HG03460 (cell line): ENCODE results near the gene TBC1D1.

Experiments used
- ATAC-seq: cut with Tn5 transposase; IDR thresholded peaks from one replicate; pipeline ENCODE4 v1.9.1; 2021; ENCODE audit not compliant: unreplicated experiment

Gene TBC1D1

DNA sequence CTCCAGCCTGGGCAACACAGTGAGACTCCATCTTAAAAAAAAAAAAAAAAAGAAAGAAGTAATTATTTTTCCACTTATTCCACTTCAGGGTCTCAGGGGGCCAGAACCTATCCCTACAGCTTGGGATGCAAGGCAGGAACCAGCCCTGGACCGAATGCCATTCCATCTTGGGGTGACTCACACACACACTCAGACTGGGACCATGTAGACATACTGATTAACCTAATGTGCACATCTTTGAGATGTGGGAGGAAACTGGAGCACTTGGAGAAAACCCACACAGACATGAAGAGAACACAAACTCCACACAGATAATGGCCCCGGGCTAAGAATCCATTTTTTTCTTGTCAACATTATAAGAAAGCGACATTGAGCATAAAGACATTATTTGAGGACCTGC is 201.8 kb downstream of the TBC1D1 start:
- no peak for ATAC-seq

- no peak for ATAC-seq
Observed at GRCh38 chr4:38094419-38094818, 203.5 kb downstream of the TBC1D1 start.

- ATAC-seq = no peak
Observed at GRCh38 chr4:38095691-38096090, 204.8 kb downstream of the TBC1D1 start.

DNA sequence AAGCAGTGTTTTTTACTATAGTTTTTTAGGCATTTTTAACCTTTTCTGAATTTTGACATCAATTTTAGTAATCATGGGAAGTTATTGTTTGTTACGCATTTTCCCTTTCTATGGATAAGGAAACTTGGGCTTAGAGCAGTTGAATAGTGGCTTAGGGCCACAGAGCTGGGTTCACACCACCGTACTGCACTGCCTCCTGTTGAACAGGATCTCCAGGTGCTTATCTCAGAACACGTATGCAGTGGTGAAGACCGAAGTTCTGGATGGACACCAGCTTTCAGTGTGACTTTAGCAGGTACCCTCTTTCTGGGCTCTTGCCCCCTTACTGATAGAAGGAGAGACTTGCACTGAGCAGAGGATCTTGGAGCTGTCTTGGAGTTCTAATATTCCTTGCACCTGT is 206.9 kb downstream of the TBC1D1 start:
- no peak for ATAC-seq

DNA sequence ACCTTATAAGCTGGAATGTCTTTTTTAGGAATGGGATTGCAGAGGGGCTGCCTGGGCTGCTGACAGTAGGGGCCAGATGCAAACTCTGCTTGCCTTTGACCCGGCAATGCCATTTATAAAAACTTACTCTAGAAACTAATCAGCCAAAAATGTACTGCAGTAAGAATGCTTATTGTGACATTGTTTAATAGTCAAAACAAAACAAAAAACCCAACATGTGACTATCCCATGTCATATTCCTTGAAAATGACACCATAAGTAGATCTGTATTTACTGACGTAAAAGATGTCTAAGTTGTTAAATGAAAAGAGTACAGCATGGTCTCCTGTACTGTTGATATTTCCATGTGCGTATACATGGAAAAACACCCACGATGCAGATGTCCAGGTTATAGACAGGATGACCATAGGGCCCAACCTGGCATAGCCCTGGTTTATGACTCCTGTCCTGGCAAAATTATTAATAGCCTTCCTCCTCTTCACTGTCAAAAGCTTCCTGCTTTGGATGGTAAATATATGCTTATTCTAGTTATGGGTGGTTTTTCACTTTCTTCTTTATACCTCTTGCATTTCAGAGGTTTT is 208.2 kb downstream of the TBC1D1 start:
- no peak for ATAC-seq

GRCh38 chr4:38099908-38100407 is 209.1 kb downstream of the TBC1D1 start:
- ATAC-seq = no peak

- no peak for ATAC-seq
Observed at GRCh38 chr4:38100474-38101255, 209.8 kb downstream of the TBC1D1 start.

- ATAC-seq = no peak
Observed at GRCh38 chr4:38101563-38101962, 210.7 kb downstream of the TBC1D1 start.

DNA sequence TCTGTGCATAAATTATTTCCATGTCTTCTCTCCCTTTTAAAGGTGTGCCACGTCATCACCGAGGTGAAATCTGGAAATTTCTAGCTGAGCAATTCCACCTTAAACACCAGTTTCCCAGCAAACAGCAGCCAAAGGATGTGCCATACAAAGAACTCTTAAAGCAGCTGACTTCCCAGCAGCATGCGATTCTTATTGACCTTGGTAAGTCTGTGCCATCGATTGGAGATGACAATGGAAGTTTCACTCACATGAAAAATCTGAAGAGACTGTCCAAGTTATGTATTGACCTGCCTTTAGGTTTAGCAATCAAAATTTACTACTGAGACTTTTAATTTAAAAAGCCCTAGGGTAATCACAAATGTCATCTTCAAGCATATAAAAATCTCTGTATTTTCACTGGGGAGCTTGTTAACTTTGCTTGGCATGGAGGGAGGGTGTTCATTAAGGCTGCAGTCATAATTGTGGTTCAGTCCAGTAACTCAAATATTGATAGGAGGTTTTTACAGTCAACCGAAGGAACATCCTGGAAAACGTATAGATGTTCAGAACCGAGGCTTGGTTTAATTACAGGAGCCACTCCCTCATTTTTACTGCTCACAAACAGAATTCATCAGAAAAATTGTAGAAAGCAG is 212.2 kb downstream of the TBC1D1 start:
- ATAC-seq = no peak

DNA sequence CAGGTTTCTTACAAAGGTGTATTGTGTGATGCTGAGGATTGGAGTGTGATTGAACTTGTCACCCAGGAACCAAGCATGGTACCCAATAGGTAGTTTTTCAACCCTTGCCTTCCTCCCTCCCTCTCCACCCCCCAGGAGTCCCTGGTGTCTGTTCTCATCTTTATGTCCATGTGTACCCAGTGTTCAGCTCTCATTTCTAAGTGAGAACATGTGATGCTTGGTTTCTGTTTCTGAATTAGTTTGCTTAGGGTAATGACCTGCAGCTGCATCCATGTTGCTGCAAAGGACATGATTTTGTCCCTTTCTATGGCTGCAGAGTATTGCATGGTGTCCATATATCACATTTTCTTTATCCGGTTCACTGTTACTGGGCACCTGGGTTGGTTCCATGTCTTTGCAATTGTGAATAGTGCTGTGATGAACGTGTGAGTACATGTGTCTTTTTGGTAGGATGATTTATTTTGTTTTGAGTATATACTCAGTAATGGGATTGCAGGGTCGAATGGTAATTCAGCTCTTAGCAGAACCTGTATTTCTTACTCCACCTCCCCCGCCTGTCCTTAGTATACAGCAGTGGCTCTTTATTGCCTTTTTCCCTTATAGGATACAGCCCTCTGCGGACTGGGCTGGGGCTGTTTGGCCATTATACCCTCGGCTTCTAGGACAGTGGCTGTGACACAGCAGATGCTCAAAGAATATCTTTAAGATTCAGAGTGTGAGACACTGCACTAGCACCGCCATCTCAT is 214.8 kb downstream of the TBC1D1 start:
- ATAC-seq = peak; percentile 83

GRCh38 chr4:38106311-38106710 is 215.4 kb downstream of the TBC1D1 start:
- ATAC-seq = no peak

- no peak for ATAC-seq
Observed at GRCh38 chr4:38106886-38107514, 216.1 kb downstream of the TBC1D1 start.

GRCh38 chr4:38107818-38108217 is 216.9 kb downstream of the TBC1D1 start:
- ATAC-seq = no peak

DNA sequence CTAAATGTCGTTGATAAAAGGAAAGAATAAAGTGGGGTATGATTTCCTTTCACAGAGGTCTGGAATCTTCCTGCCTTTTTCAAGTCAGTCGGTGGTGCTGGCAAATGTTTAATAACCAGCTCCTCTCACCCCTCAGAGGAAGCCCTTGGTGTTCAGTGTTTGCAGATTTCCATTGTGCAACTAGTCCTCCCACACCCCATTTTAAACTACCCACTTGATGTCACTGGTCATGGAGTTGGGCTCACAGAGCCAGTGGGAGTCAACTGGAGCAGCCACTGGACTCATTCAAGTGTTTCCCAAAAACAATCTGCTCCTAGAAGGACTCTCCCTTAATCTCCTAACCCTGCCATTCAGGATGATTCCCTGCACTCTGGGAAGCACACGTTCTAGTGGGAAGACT is 218.5 kb downstream of the TBC1D1 start:
- ATAC-seq = no peak

DNA sequence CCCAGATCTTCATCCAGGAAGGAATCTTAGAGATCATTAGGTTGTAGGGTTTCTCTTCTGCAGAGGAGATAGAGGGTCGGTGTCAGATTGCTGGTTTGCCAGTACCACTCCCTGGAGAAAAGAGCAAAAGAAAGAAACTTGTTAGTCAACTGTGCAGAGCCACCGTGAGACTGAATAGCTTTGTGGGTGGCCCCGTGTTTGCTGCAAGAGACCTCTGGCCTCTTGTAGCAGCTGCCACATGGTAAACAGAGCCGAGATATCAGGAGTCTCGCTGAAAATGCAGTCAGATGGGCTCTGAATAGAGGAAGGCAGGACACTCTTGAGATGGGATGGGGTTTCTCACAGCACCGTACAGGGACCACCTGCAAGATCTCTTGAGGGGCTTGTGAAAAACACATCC is 219.0 kb downstream of the TBC1D1 start:
- no peak for ATAC-seq

DNA sequence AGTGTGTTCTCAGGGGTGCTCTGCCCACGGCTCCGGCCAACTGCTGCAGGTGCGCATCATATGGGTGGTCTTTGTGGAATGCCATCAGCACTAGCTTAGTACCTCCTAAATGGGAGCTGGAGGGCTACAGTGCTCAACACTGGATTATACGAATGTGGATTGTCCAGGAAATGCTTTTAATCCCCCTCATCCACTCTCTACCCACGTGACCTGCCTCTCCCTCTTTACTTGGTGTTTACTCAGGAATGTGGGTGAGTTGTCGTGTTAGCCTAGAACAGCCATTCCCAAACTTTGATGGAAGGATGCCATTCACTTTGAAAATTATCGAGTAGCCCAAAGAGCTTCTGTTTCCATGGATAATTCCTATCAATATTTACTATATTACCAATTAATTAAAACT is 220.1 kb downstream of the TBC1D1 start:
- ATAC-seq = no peak

GRCh38 chr4:38111717-38112116 is 220.8 kb downstream of the TBC1D1 start:
- ATAC-seq = no peak

DNA sequence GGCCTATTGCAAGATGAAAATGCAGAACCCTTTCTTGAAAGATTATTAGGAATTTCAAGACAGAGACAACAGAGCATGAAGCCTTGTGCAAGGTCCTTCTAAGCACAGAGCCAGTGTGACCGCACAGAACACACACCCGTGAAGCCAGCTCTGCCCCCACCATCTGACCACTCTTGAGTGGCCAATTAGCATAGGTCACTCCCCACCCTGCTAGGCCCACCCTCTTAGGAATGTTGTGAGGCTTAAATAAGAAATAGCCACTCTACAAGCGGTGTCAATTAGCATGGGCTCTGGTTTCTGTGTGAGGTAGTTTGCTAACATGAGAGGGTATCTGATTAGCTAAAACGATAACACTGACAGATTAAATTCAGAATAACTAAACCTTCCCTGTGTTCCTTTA is 222.2 kb downstream of the TBC1D1 start:
- ATAC-seq = no peak

DNA sequence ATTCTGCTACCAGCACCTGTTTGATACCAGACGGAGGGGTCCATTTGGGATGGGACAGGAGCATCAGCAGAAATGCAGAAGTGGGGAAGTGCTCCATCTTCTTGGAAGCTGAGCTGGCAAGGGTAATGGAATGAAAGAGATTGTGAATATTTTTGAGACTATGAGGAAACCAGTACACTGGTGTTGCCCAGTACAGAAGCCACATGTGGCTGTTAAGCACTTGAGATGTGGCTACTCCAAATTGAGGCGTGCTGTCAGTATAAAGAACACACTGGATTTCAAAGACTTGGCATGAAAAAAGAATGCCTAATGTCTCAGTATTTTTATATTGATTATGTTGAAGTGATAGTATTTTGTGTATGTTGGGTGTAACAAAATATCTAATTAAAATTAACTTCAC is 222.7 kb downstream of the TBC1D1 start:
- no peak for ATAC-seq

GRCh38 chr4:38114386-38115150 is 223.7 kb downstream of the TBC1D1 start:
- no peak for ATAC-seq
